GM23338 (cell line): Measurements from ENCODE around the gene TMEM151B. TPM values are rescaled to one million over a fixed set of nuclear protein-coding genes. Genes with fewer than 3 reads are reported as not detected.

ENCODE experiments used
- ATAC-seq: fragments of 200-7000 bp; cut with Tn5 transposase; 3 replicates; pipeline ENCODE4 v1.9.1; 2020
- DNase-seq: peaks from one replicate; pipeline ENCODE4 v3.0.0-alpha.2; 2015; ENCODE audit warnings: low spot score
- H2AFZ ChIP-seq: fragments of 200-600 bp; sonication (generic); 2 replicates; pipeline ENCODE4 v1.8.0; 2016; ENCODE audit warnings: antibody characterized with exemption, mild to moderate bottlenecking, moderate library complexity
- H3F3A ChIP-seq: fragments of 200-600 bp; sonication (generic); replicated peaks from 2 replicates; pipeline ENCODE4 v1.8.0; 2017; ENCODE audit warnings: antibody characterized with exemption, mixed run types, low read depth
- H3K27ac ChIP-seq: fragments of 200-600 bp; sonication (generic); 2 replicates; pipeline ENCODE4 v1.6.1; 2016; ENCODE audit warnings: low read depth
- H3K27me3 ChIP-seq: fragments of 200-600 bp; sonication (generic); 2 replicates; pipeline ENCODE4 v1.8.0; 2016; ENCODE audit warnings: mild to moderate bottlenecking, mixed run types, moderate library complexity; ENCODE audit not compliant: insufficient read depth
- H3K36me3 ChIP-seq: fragments of 200-600 bp; sonication (generic); 2 replicates; pipeline ENCODE4 v1.8.0; 2016; ENCODE audit warnings: mild to moderate bottlenecking; ENCODE audit not compliant: insufficient read depth
- H3K4me1 ChIP-seq: fragments of 200-600 bp; sonication (generic); 2 replicates; pipeline ENCODE4 v1.8.0; 2016; ENCODE audit warnings: mild to moderate bottlenecking, moderate library complexity; ENCODE audit not compliant: insufficient read depth
- H3K4me2 ChIP-seq: fragments of 200-600 bp; sonication (generic); 2 replicates; pipeline ENCODE4 v1.7.1; 2017; ENCODE audit warnings: mixed run types
- H3K4me3 ChIP-seq: fragments of 200-600 bp; sonication (generic); 2 replicates; pipeline ENCODE4 v1.6.1; 2016; ENCODE audit warnings: mixed run types
- H3K79me2 ChIP-seq: fragments of 200-600 bp; sonication (generic); replicated peaks from 2 replicates; pipeline ENCODE4 v1.8.0; 2017; ENCODE audit warnings: mild to moderate bottlenecking; ENCODE audit not compliant: insufficient read depth
- H3K9me2 ChIP-seq: fragments of 200-600 bp; sonication (generic); 2 replicates; pipeline ENCODE4 v1.8.0; 2017; ENCODE audit not compliant: insufficient read depth
- H4K20me1 ChIP-seq: fragments of 200-600 bp; sonication (generic); replicated peaks from 2 replicates; pipeline ENCODE4 v1.8.0; 2017; ENCODE audit warnings: mild to moderate bottlenecking; ENCODE audit not compliant: insufficient read depth
- H3K27ac Mint-ChIP-seq: 2 replicates; pipeline ENCODE4 v1.8.0; 2020; ENCODE audit warnings: inconsistent platforms, mild to moderate bottlenecking, moderate library complexity, mixed read lengths
- H3K27me3 Mint-ChIP-seq: 3 replicates; pipeline ENCODE4 v1.8.0; 2022; ENCODE audit warnings: low read depth, mild to moderate bottlenecking, moderate library complexity, mixed read lengths, inconsistent platforms; ENCODE audit not compliant: insufficient read depth, poor library complexity
- H3K36me3 Mint-ChIP-seq: 3 replicates; pipeline ENCODE4 v1.8.0; 2021; ENCODE audit warnings: low read depth, mild to moderate bottlenecking, inconsistent platforms, moderate library complexity, mixed read lengths
- H3K4me1 Mint-ChIP-seq: 3 replicates; pipeline ENCODE4 v1.8.0; 2020; ENCODE audit warnings: mild to moderate bottlenecking, inconsistent platforms, mixed read lengths
- H3K4me3 Mint-ChIP-seq: 3 replicates; pipeline ENCODE4 v1.8.0; 2021; ENCODE audit warnings: moderate library complexity, mild to moderate bottlenecking, inconsistent platforms, mixed read lengths
- H3K9me3 Mint-ChIP-seq: 3 replicates; pipeline ENCODE4 v1.8.0; 2020; ENCODE audit warnings: moderate library complexity, mild to moderate bottlenecking, inconsistent platforms, mixed read lengths
- CREB1 ChIP-seq: fragments of 250-450 bp; sonication (Bioruptor Pico); IDR thresholded peaks from 2 replicates; pipeline ENCODE4 v1.5.0; 2020; ENCODE audit warnings: low read depth, mild to moderate bottlenecking, moderate library complexity
- EZH2 ChIP-seq: fragments of 200-600 bp; sonication (generic); IDR thresholded peaks from one replicate; pipeline ENCODE4 v1.8.0; 2017; ENCODE audit warnings: antibody characterized with exemption, mild to moderate bottlenecking, low read depth; ENCODE audit not compliant: unreplicated experiment
- EZH2phosphoT487 ChIP-seq: fragments of 200-600 bp; sonication (generic); IDR thresholded peaks from one replicate; pipeline ENCODE4 v1.8.1; 2018; ENCODE audit warnings: antibody characterized with exemption; ENCODE audit not compliant: unreplicated experiment
- JUNB ChIP-seq: IDR thresholded peaks from one replicate; pipeline ENCODE4 v1.6.1; 2016; ENCODE audit warnings: antibody characterized with exemption; ENCODE audit not compliant: unreplicated experiment
- NANOG ChIP-seq: IDR thresholded peaks from 2 replicates; pipeline ENCODE4 v1.6.1; 2016; ENCODE audit warnings: antibody characterized with exemption, borderline replicate concordance
- POLR2AphosphoS5 ChIP-seq: IDR thresholded peaks from 2 replicates; pipeline ENCODE4 v1.6.1; 2016; ENCODE audit warnings: antibody characterized with exemption, low read depth
- STAT1 ChIP-seq: IDR thresholded peaks from one replicate; pipeline ENCODE4 v1.6.1; 2016; ENCODE audit warnings: antibody characterized with exemption; ENCODE audit not compliant: unreplicated experiment
- ZNF114 ChIP-seq: fragments of 250-450 bp; sonication (Bioruptor Pico); IDR thresholded peaks from 2 replicates; pipeline ENCODE4 v1.5.0; 2020; ENCODE audit warnings: mild to moderate bottlenecking, moderate library complexity
- ZNF331 ChIP-seq: fragments of 250-450 bp; sonication (Bioruptor Pico); IDR thresholded peaks from 2 replicates; pipeline ENCODE4 v1.5.0; 2020; ENCODE audit warnings: low read depth, mild to moderate bottlenecking, moderate library complexity
- polyA plus RNA-seq: library from polyadenylated mRNA; unstranded; fragments of >200 nt; fragmentation: Nextera tagmentation; extraction: Ambion mirVana; gene quantifications from 2 replicates; pipeline ENCODE4 v1.2.1, GENCODE V29; 2016
- total RNA-seq: library from RNA; depleted of rRNA; stranded (reverse); fragments of >200 nt; shearing (Covaris generic); gene quantifications from 2 replicates; pipeline ENCODE4 v1.2.3, GENCODE V29; 2014
- TF ChIP-seq, protein P1 (sequence below): IDR thresholded peaks from 2 replicates; pipeline ENCODE4 v1.6.1; 2016; ENCODE audit warnings: antibody characterized with exemption
- TF ChIP-seq, protein P2 (sequence below): IDR thresholded peaks from one replicate; pipeline ENCODE4 v1.6.1; 2018; ENCODE audit warnings: antibody characterized with exemption; ENCODE audit not compliant: unreplicated experiment
- TF ChIP-seq, protein P3 (sequence below), 2 experiments: fragments of 200-600 bp in 1 of 2; sonication (generic) in 1 of 2; conservative IDR thresholded peaks; 2 replicates each; pipeline versions ENCODE4 v1.5.1 to v1.6.1; 2016 to 2017; ENCODE audit warnings: antibody characterized with exemption in 2 of 2, low read depth in 2 of 2, mild to moderate bottlenecking in 2 of 2, moderate library complexity in 1 of 2
- TF ChIP-seq, protein P4 (sequence below): fragments of 250-450 bp; sonication (Bioruptor Pico); IDR thresholded peaks from 2 replicates; pipeline ENCODE4 v1.5.0; 2020; ENCODE audit warnings: mild to moderate bottlenecking, moderate library complexity

Gene TMEM151B
- total and polyA plus RNA-seq, 2 experiments from 2014 or later: 0.91 to 14.6 TPM

DNA sequence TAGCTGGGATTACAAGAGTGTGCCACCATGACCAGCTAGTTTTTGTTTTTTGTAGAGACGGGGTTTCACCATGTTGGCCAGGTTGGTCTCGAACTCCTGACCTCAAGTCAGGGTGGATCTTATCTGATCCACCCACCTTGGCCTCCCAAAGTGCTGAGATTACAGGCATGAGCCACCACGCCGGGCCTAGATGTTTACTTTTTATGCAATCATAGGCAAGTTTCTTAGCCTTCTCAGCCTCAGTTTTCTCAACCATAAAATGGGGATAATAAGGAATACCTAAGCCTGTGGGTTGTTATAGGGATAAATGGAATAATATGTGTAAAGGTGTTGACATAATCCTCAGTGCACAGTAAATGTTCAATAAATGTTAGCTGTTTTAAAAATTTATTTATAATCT lies 82.0 kb downstream of the TMEM151B start:
- Histone ChIP-seq H3F3A (no peaks in the 10 kb centered on the region), H3K9me2 (no peaks in the 10 kb centered on the region), H3K27ac (no peak overlapping the region), H3K4me3 (no peak overlapping the region), H2AFZ (no peak overlapping the region), H3K4me1 (peaks cover 13% of the 10 kb centered on the region), H3K4me2 (no peak overlapping the region), H3K79me2 (no peaks in the 10 kb centered on the region), H4K20me1 (no peaks in the 10 kb centered on the region), H3K36me3 (no peaks in the 10 kb centered on the region), H3K27me3 (no peaks in the 10 kb centered on the region)
- H3K4me3 Mint-ChIP-seq: no peak overlapping the region
- peaks cover 13% of the 10 kb centered on the region for H3K4me1 Mint-ChIP-seq
- TF ChIP-seq ZNF331 (CRISPR knock-in tag) (no peak), EZH2 (no peak), JUNB (no peak), EZH2phosphoT487 (no peak), ZNF114 (CRISPR knock-in tag) (no peak), POLR2AphosphoS5 (no peak), NANOG (no peak), STAT1 (no peak), CREB1 (CRISPR knock-in tag) (no peak)
- TF ChIP-seq, protein P1, sequence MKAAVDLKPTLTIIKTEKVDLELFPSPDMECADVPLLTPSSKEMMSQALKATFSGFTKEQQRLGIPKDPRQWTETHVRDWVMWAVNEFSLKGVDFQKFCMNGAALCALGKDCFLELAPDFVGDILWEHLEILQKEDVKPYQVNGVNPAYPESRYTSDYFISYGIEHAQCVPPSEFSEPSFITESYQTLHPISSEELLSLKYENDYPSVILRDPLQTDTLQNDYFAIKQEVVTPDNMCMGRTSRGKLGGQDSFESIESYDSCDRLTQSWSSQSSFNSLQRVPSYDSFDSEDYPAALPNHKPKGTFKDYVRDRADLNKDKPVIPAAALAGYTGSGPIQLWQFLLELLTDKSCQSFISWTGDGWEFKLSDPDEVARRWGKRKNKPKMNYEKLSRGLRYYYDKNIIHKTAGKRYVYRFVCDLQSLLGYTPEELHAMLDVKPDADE: no peak
- TF ChIP-seq, protein P2, sequence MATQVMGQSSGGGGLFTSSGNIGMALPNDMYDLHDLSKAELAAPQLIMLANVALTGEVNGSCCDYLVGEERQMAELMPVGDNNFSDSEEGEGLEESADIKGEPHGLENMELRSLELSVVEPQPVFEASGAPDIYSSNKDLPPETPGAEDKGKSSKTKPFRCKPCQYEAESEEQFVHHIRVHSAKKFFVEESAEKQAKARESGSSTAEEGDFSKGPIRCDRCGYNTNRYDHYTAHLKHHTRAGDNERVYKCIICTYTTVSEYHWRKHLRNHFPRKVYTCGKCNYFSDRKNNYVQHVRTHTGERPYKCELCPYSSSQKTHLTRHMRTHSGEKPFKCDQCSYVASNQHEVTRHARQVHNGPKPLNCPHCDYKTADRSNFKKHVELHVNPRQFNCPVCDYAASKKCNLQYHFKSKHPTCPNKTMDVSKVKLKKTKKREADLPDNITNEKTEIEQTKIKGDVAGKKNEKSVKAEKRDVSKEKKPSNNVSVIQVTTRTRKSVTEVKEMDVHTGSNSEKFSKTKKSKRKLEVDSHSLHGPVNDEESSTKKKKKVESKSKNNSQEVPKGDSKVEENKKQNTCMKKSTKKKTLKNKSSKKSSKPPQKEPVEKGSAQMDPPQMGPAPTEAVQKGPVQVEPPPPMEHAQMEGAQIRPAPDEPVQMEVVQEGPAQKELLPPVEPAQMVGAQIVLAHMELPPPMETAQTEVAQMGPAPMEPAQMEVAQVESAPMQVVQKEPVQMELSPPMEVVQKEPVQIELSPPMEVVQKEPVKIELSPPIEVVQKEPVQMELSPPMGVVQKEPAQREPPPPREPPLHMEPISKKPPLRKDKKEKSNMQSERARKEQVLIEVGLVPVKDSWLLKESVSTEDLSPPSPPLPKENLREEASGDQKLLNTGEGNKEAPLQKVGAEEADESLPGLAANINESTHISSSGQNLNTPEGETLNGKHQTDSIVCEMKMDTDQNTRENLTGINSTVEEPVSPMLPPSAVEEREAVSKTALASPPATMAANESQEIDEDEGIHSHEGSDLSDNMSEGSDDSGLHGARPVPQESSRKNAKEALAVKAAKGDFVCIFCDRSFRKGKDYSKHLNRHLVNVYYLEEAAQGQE: no peak
- TF ChIP-seq, protein P3, sequence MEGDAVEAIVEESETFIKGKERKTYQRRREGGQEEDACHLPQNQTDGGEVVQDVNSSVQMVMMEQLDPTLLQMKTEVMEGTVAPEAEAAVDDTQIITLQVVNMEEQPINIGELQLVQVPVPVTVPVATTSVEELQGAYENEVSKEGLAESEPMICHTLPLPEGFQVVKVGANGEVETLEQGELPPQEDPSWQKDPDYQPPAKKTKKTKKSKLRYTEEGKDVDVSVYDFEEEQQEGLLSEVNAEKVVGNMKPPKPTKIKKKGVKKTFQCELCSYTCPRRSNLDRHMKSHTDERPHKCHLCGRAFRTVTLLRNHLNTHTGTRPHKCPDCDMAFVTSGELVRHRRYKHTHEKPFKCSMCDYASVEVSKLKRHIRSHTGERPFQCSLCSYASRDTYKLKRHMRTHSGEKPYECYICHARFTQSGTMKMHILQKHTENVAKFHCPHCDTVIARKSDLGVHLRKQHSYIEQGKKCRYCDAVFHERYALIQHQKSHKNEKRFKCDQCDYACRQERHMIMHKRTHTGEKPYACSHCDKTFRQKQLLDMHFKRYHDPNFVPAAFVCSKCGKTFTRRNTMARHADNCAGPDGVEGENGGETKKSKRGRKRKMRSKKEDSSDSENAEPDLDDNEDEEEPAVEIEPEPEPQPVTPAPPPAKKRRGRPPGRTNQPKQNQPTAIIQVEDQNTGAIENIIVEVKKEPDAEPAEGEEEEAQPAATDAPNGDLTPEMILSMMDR (conservative IDR thresholded peaks at IDR 0.05; ENCODE audit: low read depth in 2 of 2): no peak
- TF ChIP-seq, protein P4, sequence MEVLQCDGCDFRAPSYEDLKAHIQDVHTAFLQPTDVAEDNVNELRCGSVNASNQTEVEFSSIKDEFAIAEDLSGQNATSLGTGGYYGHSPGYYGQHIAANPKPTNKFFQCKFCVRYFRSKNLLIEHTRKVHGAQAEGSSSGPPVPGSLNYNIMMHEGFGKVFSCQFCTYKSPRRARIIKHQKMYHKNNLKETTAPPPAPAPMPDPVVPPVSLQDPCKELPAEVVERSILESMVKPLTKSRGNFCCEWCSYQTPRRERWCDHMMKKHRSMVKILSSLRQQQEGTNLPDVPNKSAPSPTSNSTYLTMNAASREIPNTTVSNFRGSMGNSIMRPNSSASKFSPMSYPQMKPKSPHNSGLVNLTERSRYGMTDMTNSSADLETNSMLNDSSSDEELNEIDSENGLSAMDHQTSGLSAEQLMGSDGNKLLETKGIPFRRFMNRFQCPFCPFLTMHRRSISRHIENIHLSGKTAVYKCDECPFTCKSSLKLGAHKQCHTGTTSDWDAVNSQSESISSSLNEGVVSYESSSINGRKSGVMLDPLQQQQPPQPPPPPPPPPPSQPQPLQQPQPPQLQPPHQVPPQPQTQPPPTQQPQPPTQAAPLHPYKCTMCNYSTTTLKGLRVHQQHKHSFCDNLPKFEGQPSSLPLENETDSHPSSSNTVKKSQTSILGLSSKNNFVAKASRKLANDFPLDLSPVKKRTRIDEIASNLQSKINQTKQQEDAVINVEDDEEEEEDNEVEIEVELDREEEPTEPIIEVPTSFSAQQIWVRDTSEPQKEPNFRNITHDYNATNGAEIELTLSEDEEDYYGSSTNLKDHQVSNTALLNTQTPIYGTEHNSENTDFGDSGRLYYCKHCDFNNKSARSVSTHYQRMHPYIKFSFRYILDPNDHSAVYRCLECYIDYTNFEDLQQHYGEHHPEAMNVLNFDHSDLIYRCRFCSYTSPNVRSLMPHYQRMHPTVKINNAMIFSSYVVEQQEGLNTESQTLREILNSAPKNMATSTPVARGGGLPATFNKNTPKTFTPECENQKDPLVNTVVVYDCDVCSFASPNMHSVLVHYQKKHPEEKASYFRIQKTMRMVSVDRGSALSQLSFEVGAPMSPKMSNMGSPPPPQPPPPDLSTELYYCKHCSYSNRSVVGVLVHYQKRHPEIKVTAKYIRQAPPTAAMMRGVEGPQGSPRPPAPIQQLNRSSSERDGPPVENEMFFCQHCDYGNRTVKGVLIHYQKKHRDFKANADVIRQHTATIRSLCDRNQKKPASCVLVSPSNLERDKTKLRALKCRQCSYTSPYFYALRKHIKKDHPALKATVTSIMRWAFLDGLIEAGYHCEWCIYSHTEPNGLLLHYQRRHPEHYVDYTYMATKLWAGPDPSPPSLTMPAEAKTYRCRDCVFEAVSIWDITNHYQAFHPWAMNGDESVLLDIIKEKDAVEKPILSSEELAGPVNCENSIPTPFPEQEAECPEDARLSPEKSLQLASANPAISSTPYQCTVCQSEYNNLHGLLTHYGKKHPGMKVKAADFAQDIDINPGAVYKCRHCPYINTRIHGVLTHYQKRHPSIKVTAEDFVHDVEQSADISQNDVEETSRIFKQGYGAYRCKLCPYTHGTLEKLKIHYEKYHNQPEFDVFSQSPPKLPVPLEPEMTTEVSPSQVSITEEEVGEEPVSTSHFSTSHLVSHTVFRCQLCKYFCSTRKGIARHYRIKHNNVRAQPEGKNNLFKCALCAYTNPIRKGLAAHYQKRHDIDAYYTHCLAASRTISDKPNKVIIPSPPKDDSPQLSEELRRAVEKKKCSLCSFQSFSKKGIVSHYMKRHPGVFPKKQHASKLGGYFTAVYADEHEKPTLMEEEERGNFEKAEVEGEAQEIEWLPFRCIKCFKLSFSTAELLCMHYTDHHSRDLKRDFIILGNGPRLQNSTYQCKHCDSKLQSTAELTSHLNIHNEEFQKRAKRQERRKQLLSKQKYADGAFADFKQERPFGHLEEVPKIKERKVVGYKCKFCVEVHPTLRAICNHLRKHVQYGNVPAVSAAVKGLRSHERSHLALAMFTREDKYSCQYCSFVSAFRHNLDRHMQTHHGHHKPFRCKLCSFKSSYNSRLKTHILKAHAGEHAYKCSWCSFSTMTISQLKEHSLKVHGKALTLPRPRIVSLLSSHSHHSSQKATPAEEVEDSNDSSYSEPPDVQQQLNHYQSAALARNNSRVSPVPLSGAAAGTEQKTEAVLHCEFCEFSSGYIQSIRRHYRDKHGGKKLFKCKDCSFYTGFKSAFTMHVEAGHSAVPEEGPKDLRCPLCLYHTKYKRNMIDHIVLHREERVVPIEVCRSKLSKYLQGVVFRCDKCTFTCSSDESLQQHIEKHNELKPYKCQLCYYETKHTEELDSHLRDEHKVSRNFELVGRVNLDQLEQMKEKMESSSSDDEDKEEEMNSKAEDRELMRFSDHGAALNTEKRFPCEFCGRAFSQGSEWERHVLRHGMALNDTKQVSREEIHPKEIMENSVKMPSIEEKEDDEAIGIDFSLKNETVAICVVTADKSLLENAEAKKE (CRISPR knock-in tag): no peak
- no peaks in the 10 kb centered on the region for H3K9me3 Mint-ChIP-seq
- DNase-seq (no peak), ATAC-seq (no peak)
- no peak overlapping the region for H3K27ac Mint-ChIP-seq
- no peaks in the 10 kb centered on the region for H3K36me3 Mint-ChIP-seq
- peaks cover 4% of the 10 kb centered on the region for H3K27me3 Mint-ChIP-seq
